Left renal cortex interstitium (tissue), 4 donors: Measurements from ENCODE around the gene TMEM125. TPM values are rescaled to one million over a fixed set of nuclear protein-coding genes. Genes with fewer than 3 reads are reported as not detected.

Source experiments
- DNase-seq, 4 donors: peaks; one replicate each; pipeline ENCODE4 v3.0.0-alpha.2; 2013; ENCODE audit warnings: low read depth in 4 of 4, low spot score in 2 of 4, missing footprints in 1 of 4
- polyA plus RNA-seq, 4 donors: library from polyadenylated mRNA; unstranded; fragments of 120-200 nt; gene quantifications; one replicate each; pipeline ENCODE4 v1.2.1, GENCODE V29; 2013; ENCODE audit not compliant: insufficient read length in 4 of 4

TMEM125 gene
- polyA plus RNA-seq, 4 donors: 12.5 to 17.9 (median 14.3) TPM

DNA sequence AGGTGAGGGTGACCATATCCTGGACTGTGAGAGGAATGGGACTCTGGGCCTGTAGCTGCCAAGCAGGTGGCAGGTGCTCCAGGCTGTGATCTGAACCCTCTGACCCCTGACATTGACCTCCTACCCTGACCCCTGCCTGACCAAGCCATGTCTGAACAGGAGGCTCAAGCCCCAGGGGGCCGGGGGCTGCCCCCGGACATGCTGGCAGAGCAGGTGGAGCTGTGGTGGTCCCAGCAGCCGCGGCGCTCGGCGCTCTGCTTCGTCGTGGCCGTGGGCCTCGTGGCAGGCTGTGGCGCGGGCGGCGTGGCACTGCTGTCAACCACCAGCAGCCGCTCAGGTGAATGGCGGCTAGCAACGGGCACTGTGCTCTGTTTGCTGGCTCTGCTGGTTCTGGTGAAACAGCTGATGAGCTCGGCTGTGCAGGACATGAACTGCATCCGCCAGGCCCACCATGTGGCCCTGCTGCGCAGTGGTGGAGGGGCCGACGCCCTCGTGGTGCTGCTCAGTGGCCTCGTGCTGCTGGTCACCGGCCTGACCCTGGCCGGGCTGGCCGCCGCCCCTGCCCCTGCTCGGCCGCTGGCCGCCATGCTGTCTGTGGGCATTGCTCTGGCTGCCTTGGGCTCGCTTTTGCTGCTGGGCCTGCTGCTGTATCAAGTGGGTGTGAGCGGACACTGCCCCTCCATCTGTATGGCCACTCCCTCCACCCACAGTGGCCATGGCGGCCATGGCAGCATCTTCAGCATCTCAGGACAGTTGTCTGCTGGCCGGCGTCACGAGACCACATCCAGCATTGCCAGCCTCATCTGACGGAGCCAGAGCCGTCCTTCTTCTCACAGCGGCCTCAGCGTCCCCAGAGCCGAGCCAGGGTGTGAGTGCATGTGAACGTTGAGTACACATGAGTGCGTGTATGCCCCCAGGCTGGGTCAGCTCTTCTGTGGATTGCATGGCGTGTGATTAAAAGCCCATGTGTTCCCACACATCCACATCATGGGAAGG is 3.1 kb downstream of the TMEM125 start:
- DNase-seq: no peak

DNA sequence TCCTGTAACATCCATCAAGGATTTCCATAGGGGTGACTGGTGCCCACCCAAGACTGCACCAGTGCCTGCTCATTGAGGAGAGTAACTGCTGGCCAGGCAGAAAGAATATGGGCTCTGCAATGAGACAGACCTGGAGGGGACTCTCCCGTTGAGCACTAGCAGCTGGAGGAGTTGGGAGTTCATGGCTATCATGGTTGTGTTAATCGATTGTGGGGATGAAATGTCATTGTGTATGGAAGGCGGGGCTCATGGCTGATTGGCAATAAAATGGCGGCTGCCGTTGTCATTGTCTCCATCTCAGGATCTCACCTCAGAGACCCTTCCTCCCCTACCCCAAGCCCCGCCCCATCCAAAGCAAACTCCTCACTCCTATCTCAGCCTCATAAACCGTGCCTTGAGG is 3.9 kb downstream of the TMEM125 start:
- no peak for DNase-seq

DNA sequence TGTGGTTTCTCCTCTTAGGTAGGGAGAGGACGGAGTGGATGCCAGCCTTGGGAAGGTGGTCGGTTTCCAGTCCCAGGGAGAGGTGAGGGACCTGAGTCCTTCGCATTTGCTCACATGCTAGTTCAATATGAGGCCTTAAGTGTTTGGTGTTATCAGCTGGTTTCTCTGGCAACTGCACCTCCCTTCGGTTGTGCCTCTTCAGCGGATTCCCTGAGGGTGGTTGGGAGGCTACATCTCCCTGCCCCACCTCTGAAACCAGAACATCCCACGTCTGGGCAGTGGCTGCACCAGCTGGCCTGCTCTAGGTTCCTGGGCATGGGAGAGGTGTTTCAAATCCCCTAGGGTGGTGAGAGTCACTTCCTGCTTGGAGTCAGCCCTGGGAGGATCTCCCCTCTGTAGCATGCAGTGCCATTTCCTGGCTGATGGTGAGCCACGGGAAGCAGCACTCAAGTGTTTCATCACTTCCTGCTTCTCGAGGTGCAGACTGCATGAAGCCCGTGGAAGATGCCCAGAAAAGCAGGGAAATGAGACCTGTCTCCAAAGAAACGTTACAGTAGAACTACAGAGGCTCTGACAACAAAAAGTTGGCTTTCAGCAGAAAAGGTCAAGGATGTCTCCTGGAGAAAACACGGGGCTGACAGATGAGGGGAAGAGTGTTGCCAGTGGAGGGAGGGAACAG is 4.5 kb downstream of the TMEM125 start:
- DNase-seq: no peak

DNA sequence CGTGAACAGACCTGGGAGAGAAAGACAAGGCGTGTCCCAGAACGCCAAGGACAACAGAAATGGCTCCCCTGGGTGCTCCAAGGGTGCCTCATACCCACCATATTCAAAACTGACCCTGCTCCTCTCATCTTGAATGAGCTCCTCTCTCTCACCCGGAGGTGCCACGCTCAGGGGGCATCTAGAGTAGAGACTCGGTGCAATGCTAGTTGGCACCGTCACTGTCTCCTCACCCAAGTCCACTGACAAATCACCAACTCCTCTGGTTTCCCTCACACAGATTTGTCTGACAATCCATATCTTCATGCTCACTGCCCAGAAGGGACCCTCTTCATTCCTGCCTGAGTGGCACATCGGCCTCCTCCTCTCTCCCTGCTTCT is 5.0 kb downstream of the TMEM125 start:
- DNase-seq: no peak

DNA sequence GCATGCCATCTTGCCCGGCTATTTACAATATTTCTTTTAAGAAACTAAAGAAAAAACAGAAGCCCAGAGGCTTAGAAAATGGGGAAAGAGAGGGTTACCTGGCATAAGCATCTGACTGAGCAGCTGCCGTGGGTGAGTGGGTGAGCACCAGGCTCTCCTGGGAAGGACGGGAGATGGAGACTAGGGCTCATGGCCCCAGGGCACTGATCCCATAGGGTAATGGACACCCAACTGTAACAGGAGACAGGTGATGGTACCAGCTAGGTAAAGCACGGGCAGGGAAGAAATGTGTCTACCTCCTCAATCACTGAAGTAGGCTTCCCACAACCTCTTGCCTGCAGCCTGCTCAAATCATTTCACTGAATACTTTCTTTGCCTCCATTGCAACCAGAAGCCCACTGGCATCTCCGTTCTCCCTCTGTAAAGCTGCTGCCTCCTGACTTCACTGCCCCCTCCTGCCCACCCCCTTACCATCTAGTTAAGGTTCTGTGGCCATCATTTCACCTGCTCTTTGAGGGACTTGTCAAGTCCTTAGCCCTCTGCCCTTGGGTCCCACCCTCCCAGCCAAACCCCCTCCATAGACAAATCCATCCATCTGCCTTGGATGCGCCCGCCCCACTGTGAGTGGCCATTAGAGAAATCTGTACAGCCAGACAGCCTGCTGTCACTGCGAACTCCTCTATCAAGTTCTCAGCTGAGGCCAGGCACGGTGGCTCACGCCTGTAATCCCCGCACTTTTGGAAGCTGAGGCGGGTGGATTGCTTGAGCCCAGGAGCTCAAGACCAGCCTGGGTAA is 6.2 kb downstream of the TMEM125 start:
- no peak for DNase-seq

DNA sequence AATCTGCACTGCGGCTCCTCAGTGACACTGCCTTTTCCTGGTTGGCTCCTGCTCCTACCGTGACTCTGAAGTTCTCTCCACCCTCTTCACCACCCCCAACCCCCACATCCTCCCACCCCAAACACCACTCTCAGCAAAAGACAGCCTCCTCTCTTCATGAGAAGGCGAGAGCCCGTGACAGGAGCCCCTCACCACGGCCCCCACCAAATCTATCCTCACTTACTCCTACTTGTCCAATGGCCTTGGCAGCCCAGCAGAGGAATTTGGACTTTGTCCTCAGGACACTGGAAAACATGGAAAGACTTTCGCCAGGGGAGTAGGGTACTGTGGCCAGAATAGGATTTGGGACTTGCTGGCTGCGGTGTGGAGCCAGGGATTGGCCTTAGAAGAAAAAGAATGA is 6.9 kb downstream of the TMEM125 start:
- no peak for DNase-seq

DNA sequence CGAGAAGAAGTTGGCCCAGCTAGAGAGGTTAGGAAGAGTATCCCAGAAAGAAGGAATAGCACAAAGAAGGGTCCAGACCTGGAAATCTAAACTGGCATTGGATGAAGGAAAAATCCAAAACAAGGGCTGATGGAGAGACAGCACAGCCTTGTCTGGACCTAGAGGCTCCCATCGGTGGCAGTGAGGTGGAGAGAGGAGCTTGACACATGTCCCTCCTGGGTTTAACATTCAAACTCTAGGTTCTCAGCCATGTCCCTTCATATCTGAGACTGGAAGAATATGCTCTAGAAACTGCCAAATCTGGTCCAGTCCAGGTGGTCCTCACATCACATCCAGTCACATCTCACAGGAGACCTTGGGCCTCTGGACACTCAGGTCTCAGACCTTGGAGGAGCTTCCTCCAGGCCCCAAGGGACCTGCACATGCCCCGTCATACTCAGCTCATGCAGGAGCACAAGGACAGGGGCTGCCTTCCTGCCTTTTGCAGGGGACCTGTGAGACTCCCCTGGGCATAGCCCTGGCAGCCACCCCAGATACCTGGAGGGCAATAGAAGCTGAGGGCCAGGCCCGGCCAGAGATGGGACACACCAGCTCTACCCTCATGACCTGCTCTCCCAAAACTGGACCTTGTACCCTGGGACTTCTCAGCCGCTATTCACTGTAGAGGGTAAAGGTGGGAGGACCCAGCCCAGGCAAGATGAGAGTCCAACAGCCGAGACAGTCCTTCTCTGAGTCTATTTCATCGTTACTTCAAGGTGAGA is 7.5 kb downstream of the TMEM125 start:
- no peak for DNase-seq

DNA sequence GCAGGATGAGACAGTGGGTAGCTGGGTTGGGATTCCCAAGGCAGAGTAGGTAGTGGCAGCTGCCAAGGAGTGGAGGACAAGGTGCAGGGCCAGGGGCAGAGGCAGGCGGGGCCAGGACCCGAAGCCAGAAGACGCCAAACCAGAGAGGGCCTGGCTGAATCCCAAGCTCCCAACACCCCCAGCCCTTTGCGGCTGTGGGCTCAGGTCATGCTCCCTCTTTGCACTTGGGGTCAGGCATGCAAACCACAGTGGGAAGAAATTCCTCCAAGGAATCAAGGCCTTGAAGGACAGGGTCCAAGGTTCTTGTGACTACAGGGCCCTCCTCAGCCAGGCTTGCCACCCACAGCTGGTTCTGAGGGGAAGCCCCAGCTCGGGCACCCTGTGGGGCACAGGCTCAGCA is 9.4 kb downstream of the TMEM125 start:
- no peak for DNase-seq

DNA sequence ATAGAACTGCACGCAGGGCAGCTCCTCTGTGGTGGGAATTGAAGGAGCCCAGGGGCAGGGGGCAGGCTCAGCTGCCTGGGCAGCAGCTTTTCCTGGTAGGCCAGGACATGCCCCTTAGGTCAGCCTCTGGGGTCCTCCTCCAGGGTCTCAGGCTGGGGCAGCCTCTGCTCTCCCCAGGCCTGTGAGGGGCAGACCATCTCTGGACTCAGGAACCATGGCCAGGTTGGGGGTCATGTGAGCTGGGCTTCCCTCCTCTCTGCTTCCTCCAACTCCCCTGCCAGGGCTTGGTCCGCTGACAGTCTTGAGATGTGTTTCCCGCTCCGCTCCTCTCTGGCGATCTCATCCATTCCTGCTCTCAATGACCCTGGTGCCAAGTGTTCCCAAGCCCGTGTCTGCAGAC is 9.9 kb downstream of the TMEM125 start:
- no peak for DNase-seq

DNA sequence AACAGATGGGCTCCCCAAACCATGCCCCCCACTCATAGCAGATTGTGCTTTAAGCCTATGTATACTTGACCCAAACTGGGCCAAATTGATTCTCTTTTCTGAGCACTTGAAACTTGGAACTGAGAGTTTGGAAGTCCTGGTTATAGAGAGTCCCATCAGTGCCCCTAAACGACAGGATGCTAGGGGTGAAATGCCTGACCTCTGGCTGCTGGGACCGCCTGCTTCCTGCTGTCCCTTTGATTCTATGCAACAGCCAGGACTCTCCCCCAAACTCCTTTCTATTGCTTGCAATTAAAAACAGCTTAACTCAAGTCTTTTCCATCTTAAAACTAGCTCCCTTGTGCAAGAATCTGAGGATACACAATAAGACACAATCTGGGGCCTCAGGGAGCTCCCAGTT is 10.9 kb downstream of the TMEM125 start:
- no peak for DNase-seq

DNA sequence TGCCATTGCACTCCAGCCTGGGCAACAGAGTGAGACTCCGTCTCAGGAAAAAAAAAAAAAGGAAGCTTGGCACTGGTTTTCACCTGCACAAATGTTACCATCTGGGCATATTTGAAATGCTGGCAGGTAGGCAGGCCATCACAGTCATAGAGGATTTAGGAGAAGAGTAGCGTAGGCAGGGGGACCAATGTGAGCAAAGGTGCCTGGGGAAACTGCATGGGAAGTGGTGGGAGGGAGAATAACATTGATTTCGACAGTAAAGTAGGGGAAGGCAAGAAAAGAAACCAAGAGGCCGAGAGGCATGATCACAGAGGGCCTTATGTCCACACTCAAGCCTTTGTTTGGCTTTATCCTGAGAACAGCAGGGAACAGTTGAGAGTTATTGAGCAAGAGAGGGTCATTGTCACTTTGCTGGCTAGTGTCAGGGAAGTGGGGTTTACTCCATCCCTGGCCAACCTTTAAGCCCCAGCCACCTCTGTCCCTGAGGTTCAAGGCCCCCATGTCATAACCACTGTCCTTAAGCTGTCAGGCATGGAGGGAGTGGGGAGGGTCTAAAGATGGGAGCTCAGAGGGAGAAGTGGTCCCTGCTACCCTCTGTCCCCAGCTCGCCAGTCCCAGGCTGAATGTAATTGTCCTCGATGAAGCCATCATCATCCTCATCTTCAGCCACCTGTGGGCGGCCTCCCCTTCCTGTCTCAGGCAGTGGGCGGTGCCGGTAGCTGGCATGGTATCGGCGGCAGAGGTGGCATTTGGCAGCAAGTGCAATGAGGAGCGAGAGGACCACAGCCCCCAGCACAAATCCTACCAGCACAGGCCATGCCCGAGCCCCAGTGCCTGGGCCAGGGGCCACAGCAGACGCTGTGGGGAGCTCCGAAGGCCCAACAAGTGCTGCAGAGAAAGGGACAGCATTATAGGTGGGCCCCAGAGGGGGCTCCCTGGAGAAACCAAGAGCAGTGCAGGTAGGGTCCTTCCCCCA is 12.7 kb downstream of the TMEM125 start:
- DNase-seq: no peak

DNA sequence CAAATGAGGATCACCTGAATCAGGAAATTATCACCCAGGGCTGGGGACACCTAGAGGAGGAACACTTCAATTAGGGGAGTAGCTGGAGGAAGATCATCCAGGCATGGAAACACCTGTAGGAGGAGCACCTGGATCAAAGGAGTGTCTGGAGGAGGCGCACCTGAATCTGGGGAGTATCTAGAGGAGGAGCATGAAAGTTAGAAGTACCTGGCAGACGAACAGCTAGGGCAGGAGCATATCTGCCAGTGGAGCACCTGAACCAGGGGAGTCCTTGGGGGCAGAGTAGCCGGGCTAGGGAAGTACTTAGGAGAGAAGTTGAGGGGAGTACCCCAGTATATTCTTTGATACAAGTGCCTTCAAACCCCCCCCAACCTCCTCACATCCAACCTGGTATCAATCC is 14.3 kb downstream of the TMEM125 start:
- DNase-seq: no peak

DNA sequence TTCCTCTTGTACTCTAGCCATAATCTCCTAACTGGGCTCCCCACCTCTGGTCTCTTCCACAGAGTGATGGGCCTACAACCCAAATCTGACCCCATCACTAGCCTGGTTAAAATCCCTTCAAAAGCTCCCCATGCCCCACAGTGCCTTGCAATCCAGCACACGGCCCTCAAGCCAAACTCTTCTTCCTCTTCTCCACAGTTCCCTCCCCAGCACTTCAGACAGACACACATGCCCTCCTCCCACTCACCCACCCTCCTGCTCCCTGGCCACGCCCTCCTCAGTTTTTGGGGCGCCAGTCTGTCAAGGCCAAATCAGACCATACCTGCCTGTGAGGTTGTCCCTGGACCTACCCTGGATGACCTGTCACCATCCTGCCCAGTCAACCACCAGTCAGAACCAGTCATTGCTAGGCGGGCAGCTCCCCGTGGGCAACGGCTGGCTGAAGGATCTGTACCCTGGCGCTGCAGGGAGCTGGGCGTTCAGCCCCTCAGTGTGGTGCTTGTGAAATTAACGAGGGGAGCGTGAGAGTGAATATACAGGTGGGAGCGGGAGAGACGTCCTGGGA is 14.8 kb downstream of the TMEM125 start:
- no peak for DNase-seq

DNA sequence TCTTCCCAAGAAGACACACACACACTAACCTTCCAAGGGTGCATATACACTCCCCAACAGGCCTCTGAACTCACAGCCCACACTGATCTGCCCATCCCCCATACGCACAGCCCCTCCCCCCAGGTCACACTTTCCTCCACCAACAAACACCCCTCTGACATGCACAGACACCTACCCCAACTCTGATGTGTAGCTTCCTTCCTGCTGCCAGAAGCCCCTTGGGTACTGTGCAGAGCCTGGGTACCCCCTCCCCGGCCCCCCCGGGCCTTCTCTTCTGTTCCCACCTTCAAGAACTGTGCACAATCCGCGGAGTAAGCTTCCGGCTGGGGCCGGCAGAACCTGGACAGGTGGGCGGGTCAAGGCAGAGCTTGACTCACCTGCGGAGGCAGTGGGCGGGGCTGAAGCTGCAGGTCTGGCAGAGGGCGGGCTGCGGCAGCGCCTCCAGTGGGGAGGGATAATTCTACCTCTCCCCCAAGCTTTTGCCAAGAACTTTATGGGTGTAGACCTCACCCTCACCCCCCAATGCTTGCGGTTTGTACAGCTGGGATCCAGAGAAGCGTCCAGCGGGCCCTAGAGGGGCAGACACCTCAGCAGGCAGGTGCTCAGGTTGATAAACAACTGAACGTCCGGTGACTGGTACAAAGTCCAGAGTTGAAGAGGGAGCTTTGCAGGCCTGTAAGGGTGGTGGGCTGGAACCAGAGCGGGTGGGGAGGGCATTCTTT is 15.6 kb downstream of the TMEM125 start, which contains the start of gene C1orf210:
Gene C1orf210 (minus strand): TSS at position 313 of the 722 bp plus-strand sequence. CDS start 2,311 bp downstream, outside the sequence.
- DNase-seq: peak in 1 of 4 donors; percentile 50

DNA sequence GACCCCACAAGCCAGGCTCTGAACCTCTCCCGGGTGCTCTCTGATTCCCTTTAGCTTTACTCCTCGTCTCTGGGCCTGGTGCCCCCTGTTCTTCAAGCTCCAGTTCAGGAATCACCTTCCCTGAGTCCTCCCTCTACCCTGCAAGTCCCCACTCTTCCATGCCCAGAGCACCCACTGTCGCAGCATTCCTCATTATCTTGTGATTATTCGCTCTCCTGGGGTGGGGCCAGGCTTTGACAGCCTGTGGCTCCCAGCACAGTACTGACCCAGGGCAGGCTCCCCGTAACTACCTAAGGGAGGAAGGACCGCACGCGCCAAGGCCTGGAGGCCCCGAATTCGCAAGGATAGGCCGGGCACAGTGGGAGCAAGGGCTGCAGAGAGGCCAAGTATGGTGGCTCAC is 16.3 kb downstream of the TMEM125 start:
- DNase-seq: no peak

DNA sequence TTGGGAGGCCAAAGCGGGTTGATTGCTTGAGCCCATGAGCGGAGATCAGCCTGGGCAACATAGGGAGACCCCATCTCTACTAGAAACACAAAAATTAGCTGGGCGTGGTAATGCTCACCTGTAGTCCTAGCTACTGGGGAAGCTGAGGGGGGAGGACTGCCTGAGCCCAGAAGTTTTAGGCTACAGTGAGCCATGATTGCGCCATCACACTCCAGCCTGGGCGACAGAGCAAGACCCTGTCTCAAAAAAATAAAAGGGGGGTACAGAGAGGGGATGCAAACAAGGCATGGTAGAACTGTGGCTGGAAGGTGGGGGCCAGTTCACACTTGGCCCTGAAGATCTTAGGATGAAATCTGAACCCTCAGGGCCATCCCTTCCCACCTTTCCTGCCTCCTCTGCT is 16.8 kb downstream of the TMEM125 start:
- no peak for DNase-seq

DNA sequence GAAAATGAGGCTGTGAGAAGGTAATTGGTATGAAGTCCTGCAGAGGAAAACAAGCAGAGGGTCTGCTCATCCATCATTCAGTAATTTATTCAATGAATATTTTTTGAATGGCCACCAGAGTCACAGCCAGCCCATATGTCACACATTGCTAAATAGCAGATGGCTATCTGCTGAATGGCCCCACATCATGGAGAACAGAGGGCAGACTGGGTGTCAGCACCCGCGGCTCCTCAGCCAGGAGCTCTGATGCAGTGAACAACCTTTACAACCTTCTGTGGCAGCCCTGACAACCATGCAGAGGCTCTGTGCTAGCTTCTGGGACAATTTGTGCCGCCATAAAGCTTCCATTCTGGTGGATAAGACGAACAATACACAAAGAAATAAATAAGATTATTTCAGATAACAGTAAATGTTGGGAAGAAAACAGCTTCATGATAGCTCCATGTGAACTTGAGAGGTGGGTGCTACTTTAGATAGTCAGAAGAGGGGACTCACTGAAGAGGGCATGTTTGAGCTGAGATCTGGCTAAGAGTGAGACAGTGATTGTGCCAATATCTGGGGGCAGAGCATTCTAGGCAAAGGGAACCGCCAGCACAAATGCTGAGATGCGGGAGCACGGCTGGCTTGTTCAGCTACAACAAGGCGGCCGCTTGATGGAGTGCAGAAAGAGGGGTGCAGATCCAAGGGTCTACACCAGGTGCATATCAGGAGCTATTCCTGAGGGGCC is 18.4 kb downstream of the TMEM125 start:
- DNase-seq: no peak
